Smooth muscle cell (in vitro differentiated cells): ENCODE data around the gene SPRED3. TPM values are rescaled to one million over a fixed set of nuclear protein-coding genes. Genes with fewer than 3 reads are reported as not detected.
A peak's percentile ranks its signal among the peaks of the same experiment; 100 is the strongest.

Experiments
- DNase-seq: peaks from one replicate; lab custom pipeline; 2025; ENCODE audit not compliant: unreplicated experiment; lab: John Stamatoyannopoulos, UW
- H2AFZ ChIP-seq: fragments of 200-600 bp; sonication (generic); 2 replicates; pipeline ENCODE4 v1.6.0; 2016; ENCODE audit warnings: antibody characterized with exemption, low read depth, mild to moderate bottlenecking
- H3F3A ChIP-seq: fragments of 200-600 bp; sonication (generic); 2 replicates; pipeline ENCODE4 v1.6.0; 2017; ENCODE audit warnings: antibody characterized with exemption, low read depth
- H3K27ac ChIP-seq: fragments of 200-600 bp; sonication (generic); 2 replicates; pipeline ENCODE4 v1.5.1; 2016; ENCODE audit warnings: low read depth, mild to moderate bottlenecking
- H3K27me3 ChIP-seq: fragments of 200-600 bp; sonication (generic); 2 replicates; pipeline ENCODE4 v1.6.1; 2016; ENCODE audit warnings: low read depth, mild to moderate bottlenecking
- H3K36me3 ChIP-seq: fragments of 200-600 bp; sonication (generic); 2 replicates; pipeline ENCODE4 v1.5.1; 2016; ENCODE audit warnings: low read depth
- H3K4me1 ChIP-seq: fragments of 200-600 bp; sonication (generic); 2 replicates; pipeline ENCODE4 v1.5.1; 2016; ENCODE audit warnings: low read depth
- H3K4me2 ChIP-seq: fragments of 200-600 bp; sonication (generic); 2 replicates; pipeline ENCODE4 v1.6.0; 2016; ENCODE audit warnings: mild to moderate bottlenecking
- H3K4me3 ChIP-seq: fragments of 200-600 bp; sonication (generic); 2 replicates; pipeline ENCODE4 v1.5.1; 2016; ENCODE audit warnings: mild to moderate bottlenecking
- H3K79me2 ChIP-seq: fragments of 200-600 bp; sonication (generic); 2 replicates; pipeline ENCODE4 v1.6.0; 2016; ENCODE audit warnings: low read depth, mild to moderate bottlenecking
- H3K9ac ChIP-seq: fragments of 200-600 bp; sonication (generic); 2 replicates; pipeline ENCODE4 v1.6.0; 2016; ENCODE audit warnings: low read depth
- H3K9me3 ChIP-seq: fragments of 200-600 bp; sonication (generic); replicated peaks from 2 replicates; pipeline ENCODE4 v1.5.1; 2016; ENCODE audit warnings: low read depth
- H4K20me1 ChIP-seq: fragments of 200-600 bp; sonication (generic); 2 replicates; pipeline ENCODE4 v1.6.0; 2016; ENCODE audit warnings: low read depth
- CTCF ChIP-seq: fragments of 200-600 bp; sonication (generic); IDR thresholded peaks from 2 replicates; pipeline ENCODE4 v1.5.1; 2017; ENCODE audit warnings: borderline replicate concordance, mild to moderate bottlenecking, antibody characterized with exemption; ENCODE audit not compliant: insufficient read depth, poor library complexity, severe bottlenecking
- WGBS: methylation state at CpG from one replicate; pipeline ENCODE4 v1.1.7; 2016; ENCODE audit warnings: low lambda C conversion rate; 5-methylcytosine and 5-hydroxymethylcytosine counted together
- polyA plus RNA-seq: library from polyadenylated mRNA; unstranded; fragments of >200 nt; fragmentation: Nextera tagmentation; extraction: Ambion mirVana; gene quantifications from 2 replicates; pipeline ENCODE4 v1.2.1, GENCODE V29; 2016
- total RNA-seq: library from RNA; depleted of rRNA; stranded (reverse); fragments of >200 nt; gene quantifications from 2 replicates; pipeline ENCODE4 v1.2.3, GENCODE V29; 2014

SPRED3 gene
- total and polyA plus RNA-seq, 2 experiments from 2014 or later: 1.8 to 3.0 TPM

- Histone ChIP-seq H3K27ac (peak overlapping the region; percentile 68), H3K9me3 (no peaks in the 10 kb centered on the region), H2AFZ (no peak overlapping the region), H3K4me1 (peaks cover 4% of the 10 kb centered on the region), H3K79me2 (no peaks in the 10 kb centered on the region), H3K4me2 (peak overlapping the region; percentile 95), H3K4me3 (no peak overlapping the region), H4K20me1 (peaks cover 22% of the 10 kb centered on the region), H3K9ac (no peak overlapping the region), H3K27me3 (no peaks in the 10 kb centered on the region), H3K36me3 (no peaks in the 10 kb centered on the region), H3F3A (peaks cover 4% of the 10 kb centered on the region)
- WGBS: 76% methylated on average over 8 of the region's 22 CpGs
- TF ChIP-seq CTCF: no peak
- DNase-seq: no peak
Observed at GRCh38 chr19:38389957-38390924, 1.7 kb downstream of the SPRED3 start.

DNA sequence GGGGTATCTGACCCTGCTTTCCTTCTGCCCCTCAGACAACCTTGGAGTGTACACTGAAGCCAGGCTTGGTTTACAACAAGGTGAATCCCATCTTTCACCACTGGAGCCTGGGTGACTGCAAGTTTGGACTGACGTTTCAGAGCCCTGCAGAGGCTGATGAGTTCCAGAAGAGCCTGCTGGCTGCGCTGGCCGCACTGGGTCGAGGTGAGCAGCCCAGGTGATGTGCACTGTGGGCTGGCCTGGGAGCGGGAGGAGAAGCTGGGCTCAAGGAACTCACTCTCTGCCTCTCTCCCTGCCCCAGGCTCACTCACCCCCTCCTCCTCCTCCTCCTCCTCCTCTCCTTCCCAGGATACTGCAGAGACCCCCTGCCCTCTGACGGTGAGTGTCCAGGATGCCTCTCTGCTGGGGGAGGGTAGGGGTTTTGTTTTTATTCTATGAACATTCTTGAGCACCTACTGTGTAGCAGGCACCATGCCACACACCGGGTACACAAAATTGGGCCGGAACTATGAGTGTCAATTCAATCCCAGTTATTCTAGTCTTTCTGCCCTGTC, 3.5 kb downstream of the SPRED3 start:
- no peak overlapping the region for H3K4me3 ChIP-seq
- WGBS: 86% methylated on average over 8 of the region's 8 CpGs
- peaks cover 4% of the 10 kb centered on the region for H4K20me1 ChIP-seq
- no peaks in the 10 kb centered on the region for H3K27me3 ChIP-seq
- no peak overlapping the region for H3K9ac ChIP-seq
- H3K4me1 ChIP-seq: peaks cover 4% of the 10 kb centered on the region
- H2AFZ ChIP-seq: no peak overlapping the region
- no peaks in the 10 kb centered on the region for H3K79me2 ChIP-seq
- H3K4me2 ChIP-seq: no peak overlapping the region
- no peak for DNase-seq
- no peak overlapping the region for H3K27ac ChIP-seq
- no peaks in the 10 kb centered on the region for H3K36me3 ChIP-seq
- no peak for TF ChIP-seq CTCF
- peaks cover 4% of the 10 kb centered on the region for H3F3A ChIP-seq
- H3K9me3 ChIP-seq: no peaks in the 10 kb centered on the region

DNA sequence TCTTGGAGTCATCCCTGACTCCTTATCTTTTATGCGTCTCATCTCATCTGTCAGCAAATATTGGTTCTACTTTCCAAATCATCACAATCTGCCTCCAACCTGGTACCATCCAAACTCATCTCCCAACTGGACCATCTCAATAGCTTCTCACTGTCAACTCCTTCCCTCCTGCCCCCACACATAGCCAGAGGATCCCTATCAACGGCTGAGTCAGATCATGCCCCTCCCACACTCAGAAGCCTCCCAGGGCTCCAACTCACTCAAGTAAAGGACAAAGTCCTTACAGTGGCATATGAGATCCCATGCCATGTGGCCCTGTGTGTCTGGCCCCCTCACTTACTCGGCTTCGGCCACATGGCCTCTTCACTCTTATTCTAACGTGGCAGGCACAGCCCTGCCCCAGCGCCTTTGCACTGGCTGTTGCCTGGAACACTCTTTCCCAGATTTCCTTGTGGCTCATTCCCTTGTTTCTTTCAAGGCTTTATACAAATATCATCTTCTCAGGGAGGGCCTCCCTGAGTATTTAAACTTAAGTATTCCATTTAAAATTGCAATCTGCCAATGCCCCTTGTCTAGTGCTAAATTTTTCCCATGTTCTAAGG, 4.3 kb downstream of the SPRED3 start:
- Histone ChIP-seq H3F3A (peaks cover 4% of the 10 kb centered on the region), H3K27ac (no peak overlapping the region), H3K4me1 (peaks cover 4% of the 10 kb centered on the region), H2AFZ (no peak overlapping the region), H3K27me3 (no peaks in the 10 kb centered on the region), H3K9ac (no peak overlapping the region), H3K4me2 (no peak overlapping the region), H3K4me3 (no peak overlapping the region), H4K20me1 (no peaks in the 10 kb centered on the region), H3K9me3 (no peaks in the 10 kb centered on the region), H3K79me2 (no peaks in the 10 kb centered on the region), H3K36me3 (no peaks in the 10 kb centered on the region)
- 52% methylated on average over 6 of the region's 6 CpGs for WGBS
- no peak for TF ChIP-seq CTCF
- DNase-seq: no peak
